ENCODE measurements around the gene FSTL4. TPM values are rescaled to one million over a fixed set of nuclear protein-coding genes. Genes with fewer than 3 reads are reported as not detected.

The FSTL4 gene
- total and polyA plus RNA-seq, 2 of the 4 experiments (the other 2 are of a cell fraction): 0.18 TPM; not detected in 1

GRCh38 chr5:133415906-133416305 lies 196.4 kb downstream of the FSTL4 start:
- no peak overlapping the region for H3K4me3 ChIP-seq (ENCODE audit: insufficient read depth, low read depth, low read length)
- no peak overlapping the region for H4K8ac ChIP-seq (ENCODE audit: low read depth in 2 of 2, low read length in 2 of 2)
- no peak overlapping the region for H2AFZ ChIP-seq (replicated peaks; ENCODE audit: low read length, poor library complexity)
- H3K27ac ChIP-seq (ENCODE audit: insufficient read depth, low read length): no peak overlapping the region
- no peak overlapping the region for H2BK20ac ChIP-seq (ENCODE audit: low read depth, low read length)
- CTCF ChIA-PET: interaction anchor here (1.3 kb wide), 1 partner anchor 7 kb away, joined by 3 read pairs; no protein-coding TSS in a partner anchor
- no peak overlapping the region for H2BK120ac ChIP-seq (ENCODE audit: low read depth, low read length)
- no peak overlapping the region for H2BK15ac ChIP-seq (ENCODE audit: low read depth, low read length)
- POLR2A ChIA-PET (ENCODE audit: unreplicated experiment): no interaction called here
- H3K9me3 ChIP-seq (ENCODE audit: control insufficient read depth, insufficient read depth, low read length): no peaks in the 10 kb centered on the region
- no peak overlapping the region for H3K18ac ChIP-seq (ENCODE audit: low read depth, low read length)
- H3K27me3 ChIP-seq (ENCODE audit: control insufficient read depth, insufficient read depth, low read length): peaks cover 2% of the 10 kb centered on the region
- DNase-seq (no peak), ATAC-seq (ENCODE audit: low read depth) (no peak)
- H2AK9ac ChIP-seq (replicated peaks; ENCODE audit: low read depth, low read length, poor library complexity): no peak overlapping the region
- no peak overlapping the region for H3K23ac ChIP-seq (ENCODE audit: low read depth, low read length)
- no peak overlapping the region for H3K56ac ChIP-seq (ENCODE audit: extremely low read depth, insufficient read depth, low read length)
- H3K36me3 ChIP-seq (ENCODE audit: control insufficient read depth, insufficient read depth, low read length): no peaks in the 10 kb centered on the region
- intact Hi-C loops (cut with micrococcal nuclease): no loop called here
- BruUV-seq (replicated peaks): no TSS peak
- in situ Hi-C loops (cut with MboI; ENCODE audit: low sequenced_read_pairs): no loop called here
- dilution Hi-C loops (cut with HindIII; ENCODE audit: low sequenced_read_pairs, unreplicated experiment): no loop called here
- no peak overlapping the region for H2AK5ac ChIP-seq (ENCODE audit: low read depth, low read length)
- H3K14ac ChIP-seq (replicated peaks; ENCODE audit: low read depth, low read length): no peak overlapping the region
- no peak overlapping the region for H3K9ac ChIP-seq (ENCODE audit: low read depth, low read length)
- no peak overlapping the region for H3K4ac ChIP-seq (ENCODE audit: low read depth, low read length)
- no peak overlapping the region for H2BK5ac ChIP-seq (ENCODE audit: low read depth, low read length, poor library complexity, severe bottlenecking)
- no peaks in the 10 kb centered on the region for H3K9me1 ChIP-seq (ENCODE audit: insufficient read depth, low read length)
- WGBS, 2 experiments (ENCODE audit: extremely low coverage in 2 of 2, insufficient read length in 1 of 2): no CpG with 5 or more reads among the region's 5 CpGs
- H3K79me1 ChIP-seq (ENCODE audit: low read depth in 1 of 2, low read length in 2 of 2): no peaks in the 10 kb centered on the region
- no peak overlapping the region for H3K4me2 ChIP-seq (ENCODE audit: low read depth, low read length)
- no peak overlapping the region for H4K5ac ChIP-seq (ENCODE audit: low read depth, low read length)
- no peak overlapping the region for H4K91ac ChIP-seq (ENCODE audit: insufficient read depth, low read depth, low read length)
- TF ChIP-seq RFX5 (IDR thresholded peaks at IDR 0.05; ENCODE audit: low read depth, low read length) (no peak), MAZ (IDR thresholded peaks at IDR 0.05; ENCODE audit: borderline replicate concordance, low read depth, low read length) (no peak), CHD1 (IDR thresholded peaks at IDR 0.05; ENCODE audit: low read depth, low read length) (no peak), MXI1 (IDR thresholded peaks at IDR 0.05; ENCODE audit: borderline replicate concordance, low read depth, low read length) (no peak), RCOR1 (IDR thresholded peaks at IDR 0.05; ENCODE audit: insufficient replicate concordance, low read length) (no peak), USF2 (IDR thresholded peaks at IDR 0.05; ENCODE audit: low read depth, low read length) (no peak), NFE2L2 (IDR thresholded peaks at IDR 0.05; ENCODE audit: low read depth, low read length) (no peak), ELK1 (IDR thresholded peaks at IDR 0.05; ENCODE audit: borderline replicate concordance, low read depth, low read length) (no peak), RAD21 (IDR thresholded peaks at IDR 0.05; ENCODE audit: low read length) (no peak), SMC3 (IDR thresholded peaks at IDR 0.05; ENCODE audit: low read depth, low read length) (no peak), MAFK (IDR thresholded peaks at IDR 0.05; ENCODE audit: low read depth, low read length) (no peak), CEBPB (IDR thresholded peaks at IDR 0.05; ENCODE audit: low read depth, low read length) (no peak), CTCF (conservative IDR thresholded peaks at IDR 0.05; ENCODE audit: low read depth, low read length) (no peak), POLR2A (IDR thresholded peaks at IDR 0.05; ENCODE audit: low read depth, low read length) (no peak), BHLHE40 (IDR thresholded peaks at IDR 0.05; ENCODE audit: low read depth, low read length) (no peak), FOS (IDR thresholded peaks at IDR 0.05; ENCODE audit: low read depth, low read length) (no peak)
- H3K4me1 ChIP-seq (ENCODE audit: control insufficient read depth, insufficient read depth, low read length): no peaks in the 10 kb centered on the region
- no peaks in the 10 kb centered on the region for H4K20me1 ChIP-seq (ENCODE audit: insufficient read depth, low read length)

Measured in IMR-90 (cell line).